K562 (cell line): ENCODE results near the gene ORAI1. TPM values are rescaled to one million over a fixed set of nuclear protein-coding genes. Genes with fewer than 3 reads are reported as not detected.

Source experiments
- CHCHD3 ChIP-seq: fragments of 250-450 bp; sonication (Bioruptor Pico); IDR thresholded peaks from 2 replicates; pipeline ENCODE4 v2.1.2; 2022; ENCODE audit warnings: mild to moderate bottlenecking
- ELF1 ChIP-seq: fragments of 200-800 bp; sonication (Bioruptor generic); IDR thresholded peaks from 2 replicates; pipeline ENCODE4 v1.6.1; 2016; ENCODE audit warnings: missing genetic modification characterization, missing compliant biosample characterization
- ESRRA ChIP-seq: fragments of 450-650 bp; IDR thresholded peaks from 2 replicates; pipeline ENCODE4 v1.6.1; 2014; ENCODE audit warnings: low read depth, mild to moderate bottlenecking, moderate library complexity, borderline replicate concordance
- GATAD2A ChIP-seq: fragments of 450-650 bp; IDR thresholded peaks from 2 replicates; pipeline ENCODE4 v1.6.1; 2017
- HNRNPLL ChIP-seq: fragments of 200-400 bp; formaldehyde crosslinking; IDR thresholded peaks from 2 replicates; pipeline ENCODE4 v1.6.1; 2017; ENCODE audit warnings: low read length, low read depth, mild to moderate bottlenecking; ENCODE audit not compliant: poor library complexity, severe bottlenecking
- HNRNPUL1 ChIP-seq: fragments of 200-400 bp; formaldehyde crosslinking; IDR thresholded peaks from 2 replicates; pipeline ENCODE4 v1.6.1; 2017; ENCODE audit warnings: low read length
- MAFK ChIP-seq: IDR thresholded peaks from 2 replicates; pipeline ENCODE4 v1.6.1; 2011; ENCODE audit warnings: low read length, improper control_type of control experiment
- MTF1 ChIP-seq: fragments of 250-450 bp; sonication (Bioruptor Pico); IDR thresholded peaks from 2 replicates; pipeline ENCODE4 v1.9.0; 2021; ENCODE audit warnings: moderate library complexity, mild to moderate bottlenecking, inconsistent platforms, borderline replicate concordance
- MYNN ChIP-seq, 2 experiments: sonication (generic); formaldehyde crosslinking in 1 of 2; IDR thresholded peaks; 2 replicates each; pipeline versions ENCODE4 v1.5.0 to v1.6.1; 2016 to 2020; ENCODE audit warnings: antibody characterized with exemption in 1 of 2, missing genetic modification reagents in 1 of 2
- WHSC1 ChIP-seq: IDR thresholded peaks from one replicate; pipeline ENCODE4 v1.6.1; 2012; ENCODE audit warnings: low read length, control low read depth, inconsistent platforms
- ZBTB11 ChIP-seq, 3 experiments: fragments of 200-800 bp in 1 of 3; fragments of 250-450 bp in 1 of 3; fragments of 450-650 bp in 1 of 3; sonication (Bioruptor Pico) in 1 of 3; sonication (Bioruptor generic) in 1 of 3; formaldehyde crosslinking in 1 of 3; IDR thresholded peaks; 2 replicates each; pipeline versions ENCODE4 v1.6.1 to v1.8.0; 2016 to 2022; ENCODE audit warnings: mild to moderate bottlenecking in 2 of 3, missing genetic modification characterization in 2 of 3, missing compliant biosample characterization in 1 of 3, moderate library complexity in 1 of 3
- ZEB2 ChIP-seq: fragments of 450-650 bp; IDR thresholded peaks from 2 replicates; pipeline ENCODE4 v1.6.1; 2016
- ZNF217 ChIP-seq: sonication (generic); formaldehyde crosslinking; IDR thresholded peaks from 2 replicates; pipeline ENCODE4 v1.8.0; 2022; ENCODE audit warnings: mild to moderate bottlenecking, missing genetic modification reagents
- ZNF280A ChIP-seq: fragments of 450-650 bp; IDR thresholded peaks from 2 replicates; pipeline ENCODE4 v1.6.1; 2018; ENCODE audit warnings: mild to moderate bottlenecking, low read depth; ENCODE audit not compliant: partially characterized antibody
- ZNF324 ChIP-seq: fragments of 250-450 bp; sonication (Bioruptor Pico); IDR thresholded peaks from 2 replicates; pipeline ENCODE4 v1.4.0; 2020; ENCODE audit warnings: mild to moderate bottlenecking
- ZNF551 ChIP-seq: fragments of 250-450 bp; sonication (Bioruptor Pico); IDR thresholded peaks from 2 replicates; pipeline ENCODE4 v1.5.0; 2021; ENCODE audit warnings: mild to moderate bottlenecking, moderate library complexity
- polyA plus RNA-seq, 8 experiments: library from polyadenylated mRNA; depleted of rRNA in 4 of 8; stranded (reverse) in 5 of 8; unstranded in 3 of 8; fragments of >200 nt; fragmentation: Nextera tagmentation in 2 of 8; fragmentation: Illumina TruSeq in 1 of 8; extraction: Ambion mirVana in 2 of 8; extraction: Trizol in 1 of 8; gene quantifications; 2 replicates each; pipeline versions ENCODE4 v1.2.1 to v1.2.3, GENCODE V29; 2011 to 2014; ENCODE audit warnings: inconsistent platforms in 1 of 8, missing spikeins in 1 of 8
- total RNA-seq, 7 experiments: library from RNA; depleted of rRNA in 6 of 7; stranded (reverse); fragments of >200 nt in 6 of 7; fragmentation: Illumina TruSeq in 2 of 7; extraction: Trizol in 2 of 7; gene quantifications; 2 replicates each; pipeline versions ENCODE4 v1.2.1 to v1.2.3, GENCODE V29; 2011 to 2021; ENCODE audit warnings: low replicate concordance in 1 of 7
- TF ChIP-seq, protein P1 (sequence below), 2 experiments: fragments of 450-650 bp; IDR thresholded peaks; 2 replicates each; pipeline ENCODE4 v1.6.1; 2018; ENCODE audit warnings: mild to moderate bottlenecking in 2 of 2, low read depth in 1 of 2; ENCODE audit not compliant: partially characterized antibody in 2 of 2
- TF ChIP-seq, protein P2 (sequence below): fragments of 250-450 bp; sonication (Bioruptor Pico); IDR thresholded peaks from 2 replicates; pipeline ENCODE4 v1.4.0; 2020; ENCODE audit warnings: mild to moderate bottlenecking, moderate library complexity

ORAI1 gene
- total and polyA plus RNA-seq, 9 of the 15 experiments (the other 6 are each of a cell fraction or from before 2014, with no cell fraction given): 2.6 to 23.8 (median 9.3) TPM

DNA sequence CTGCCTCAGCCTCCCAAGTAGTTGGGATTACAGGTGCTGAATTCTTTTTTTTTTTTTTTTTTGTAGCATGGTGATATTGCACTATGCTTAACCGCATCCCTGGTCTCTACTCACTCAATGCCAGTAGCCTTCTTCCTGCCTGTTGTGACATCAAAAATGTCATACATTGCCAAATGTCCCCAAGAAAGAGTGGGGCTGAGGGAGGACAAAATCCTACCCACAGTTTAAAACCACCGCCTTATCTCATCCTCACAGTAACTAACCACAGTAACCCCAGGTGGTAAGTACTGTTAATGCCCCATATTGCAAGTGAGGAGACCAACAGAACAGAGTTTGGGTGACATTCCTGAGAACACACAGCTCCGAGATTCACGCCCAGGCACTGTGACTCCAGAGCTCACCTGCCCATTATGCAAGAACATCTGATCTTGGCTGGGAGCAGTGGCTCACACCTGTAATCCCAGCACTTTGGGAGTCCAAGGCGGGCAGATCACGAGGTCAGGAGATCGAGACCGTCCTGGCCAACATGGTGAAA, 23.6 kb downstream of the ORAI1 start (continued):
- TF ChIP-seq, protein P1, sequence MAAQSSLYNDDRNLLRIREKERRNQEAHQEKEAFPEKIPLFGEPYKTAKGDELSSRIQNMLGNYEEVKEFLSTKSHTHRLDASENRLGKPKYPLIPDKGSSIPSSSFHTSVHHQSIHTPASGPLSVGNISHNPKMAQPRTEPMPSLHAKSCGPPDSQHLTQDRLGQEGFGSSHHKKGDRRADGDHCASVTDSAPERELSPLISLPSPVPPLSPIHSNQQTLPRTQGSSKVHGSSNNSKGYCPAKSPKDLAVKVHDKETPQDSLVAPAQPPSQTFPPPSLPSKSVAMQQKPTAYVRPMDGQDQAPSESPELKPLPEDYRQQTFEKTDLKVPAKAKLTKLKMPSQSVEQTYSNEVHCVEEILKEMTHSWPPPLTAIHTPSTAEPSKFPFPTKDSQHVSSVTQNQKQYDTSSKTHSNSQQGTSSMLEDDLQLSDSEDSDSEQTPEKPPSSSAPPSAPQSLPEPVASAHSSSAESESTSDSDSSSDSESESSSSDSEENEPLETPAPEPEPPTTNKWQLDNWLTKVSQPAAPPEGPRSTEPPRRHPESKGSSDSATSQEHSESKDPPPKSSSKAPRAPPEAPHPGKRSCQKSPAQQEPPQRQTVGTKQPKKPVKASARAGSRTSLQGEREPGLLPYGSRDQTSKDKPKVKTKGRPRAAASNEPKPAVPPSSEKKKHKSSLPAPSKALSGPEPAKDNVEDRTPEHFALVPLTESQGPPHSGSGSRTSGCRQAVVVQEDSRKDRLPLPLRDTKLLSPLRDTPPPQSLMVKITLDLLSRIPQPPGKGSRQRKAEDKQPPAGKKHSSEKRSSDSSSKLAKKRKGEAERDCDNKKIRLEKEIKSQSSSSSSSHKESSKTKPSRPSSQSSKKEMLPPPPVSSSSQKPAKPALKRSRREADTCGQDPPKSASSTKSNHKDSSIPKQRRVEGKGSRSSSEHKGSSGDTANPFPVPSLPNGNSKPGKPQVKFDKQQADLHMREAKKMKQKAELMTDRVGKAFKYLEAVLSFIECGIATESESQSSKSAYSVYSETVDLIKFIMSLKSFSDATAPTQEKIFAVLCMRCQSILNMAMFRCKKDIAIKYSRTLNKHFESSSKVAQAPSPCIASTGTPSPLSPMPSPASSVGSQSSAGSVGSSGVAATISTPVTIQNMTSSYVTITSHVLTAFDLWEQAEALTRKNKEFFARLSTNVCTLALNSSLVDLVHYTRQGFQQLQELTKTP (IDR thresholded peaks at IDR 0.05; ENCODE audit: low read depth in 1 of 2, partially characterized antibody in 2 of 2): peak in 1 of 2 experiments; percentile 51
- TF ChIP-seq MYNN (IDR thresholded peaks at IDR 0.05) (peak; percentile 94), MYNN (CRISPR knock-in tag; IDR thresholded peaks at IDR 0.05) (no peak), ZNF324 (no peak), HNRNPLL (no peak), CHCHD3 (no peak), ZNF217 (CRISPR knock-in tag) (no peak), ELF1 (tag) (no peak), MAFK (no peak), GATAD2A (no peak), HNRNPUL1 (no peak), ZBTB11 (CRISPR knock-in tag; IDR thresholded peaks at IDR 0.05) (peak in 1 of 3 experiments; percentile 84; a peak in 2 of 6 replicates), ZNF280A (no peak), ZNF551 (CRISPR knock-in tag) (no peak), ZEB2 (peak; percentile 86), MTF1 (CRISPR knock-in tag) (no peak), ESRRA (peak; percentile 98; the same call in 1 of the 2 replicates), WHSC1 (no peak)
- TF ChIP-seq, protein P2, sequence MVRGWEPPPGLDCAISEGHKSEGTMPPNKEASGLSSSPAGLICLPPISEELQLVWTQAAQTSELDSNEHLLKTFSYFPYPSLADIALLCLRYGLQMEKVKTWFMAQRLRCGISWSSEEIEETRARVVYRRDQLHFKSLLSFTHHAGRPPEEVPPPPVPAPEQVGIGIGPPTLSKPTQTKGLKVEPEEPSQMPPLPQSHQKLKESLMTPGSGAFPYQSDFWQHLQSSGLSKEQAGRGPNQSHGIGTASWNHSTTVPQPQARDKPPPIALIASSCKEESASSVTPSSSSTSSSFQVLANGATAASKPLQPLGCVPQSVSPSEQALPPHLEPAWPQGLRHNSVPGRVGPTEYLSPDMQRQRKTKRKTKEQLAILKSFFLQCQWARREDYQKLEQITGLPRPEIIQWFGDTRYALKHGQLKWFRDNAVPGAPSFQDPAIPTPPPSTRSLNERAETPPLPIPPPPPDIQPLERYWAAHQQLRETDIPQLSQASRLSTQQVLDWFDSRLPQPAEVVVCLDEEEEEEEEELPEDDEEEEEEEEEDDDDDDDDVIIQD: no peak
